Stimulated activated CD8-positive, alpha-beta memory T cell treated with anti-CD3 and anti-CD28 coated beads, Interleukin-2, amount 100 ng/mL, for 1 hour (primary cell): ENCODE results near the gene PTPRN2.

Experiments
- DNase-seq, 2 donors: peaks; one replicate each; pipeline ENCODE4 v3.0.0-alpha.2; 2020; ENCODE audit warnings: low read depth in 2 of 2

PTPRN2 gene

GRCh38 chr7:157721468-157722136, 866.0 kb downstream of the PTPRN2 start:
- DNase-seq = no peak

GRCh38 chr7:157719705-157720655, 867.6 kb downstream of the PTPRN2 start:
- no peak for DNase-seq

GRCh38 chr7:157719008-157719682, 868.5 kb downstream of the PTPRN2 start:
- DNase-seq = no peak

- no peak for DNase-seq
Observed at GRCh38 chr7:157718303-157719007, 869.2 kb downstream of the PTPRN2 start.

GRCh38 chr7:157717211-157718174, 870.1 kb downstream of the PTPRN2 start:
- no peak for DNase-seq

- DNase-seq = no peak
Observed at GRCh38 chr7:157715938-157716280, 871.7 kb downstream of the PTPRN2 start.

- DNase-seq = no peak
Observed at GRCh38 chr7:157715071-157715937, 872.3 kb downstream of the PTPRN2 start.

GRCh38 chr7:157714166-157715070, 873.2 kb downstream of the PTPRN2 start:
- no peak for DNase-seq

GRCh38 chr7:157713591-157713990, 874.0 kb downstream of the PTPRN2 start:
- DNase-seq = no peak

- DNase-seq = no peak
Observed at GRCh38 chr7:157712666-157713235, 874.9 kb downstream of the PTPRN2 start.

- DNase-seq = no peak
Observed at GRCh38 chr7:157711353-157711888, 876.2 kb downstream of the PTPRN2 start.

- no peak for DNase-seq
Observed at GRCh38 chr7:157710396-157710795, 877.2 kb downstream of the PTPRN2 start.

- DNase-seq = no peak
Observed at GRCh38 chr7:157709531-157710251, 877.9 kb downstream of the PTPRN2 start.

- DNase-seq = no peak
Observed at GRCh38 chr7:157708919-157709295, 878.7 kb downstream of the PTPRN2 start.

- no peak for DNase-seq
Observed at GRCh38 chr7:157707983-157708918, 879.4 kb downstream of the PTPRN2 start.

GRCh38 chr7:157704365-157704764, 883.3 kb downstream of the PTPRN2 start:
- no peak for DNase-seq
